DMS 273 treated with DMSO at 0.1 percent for 48 hours (cell line): ENCODE data around the gene MACROH2A1.
A peak's percentile ranks its signal among the peaks of the same experiment; 100 is the strongest.

Source experiments
- DNase-seq: peaks from one replicate; lab custom pipeline; 2025; lab: John Stamatoyannopoulos, UW

Gene MACROH2A1

DNA sequence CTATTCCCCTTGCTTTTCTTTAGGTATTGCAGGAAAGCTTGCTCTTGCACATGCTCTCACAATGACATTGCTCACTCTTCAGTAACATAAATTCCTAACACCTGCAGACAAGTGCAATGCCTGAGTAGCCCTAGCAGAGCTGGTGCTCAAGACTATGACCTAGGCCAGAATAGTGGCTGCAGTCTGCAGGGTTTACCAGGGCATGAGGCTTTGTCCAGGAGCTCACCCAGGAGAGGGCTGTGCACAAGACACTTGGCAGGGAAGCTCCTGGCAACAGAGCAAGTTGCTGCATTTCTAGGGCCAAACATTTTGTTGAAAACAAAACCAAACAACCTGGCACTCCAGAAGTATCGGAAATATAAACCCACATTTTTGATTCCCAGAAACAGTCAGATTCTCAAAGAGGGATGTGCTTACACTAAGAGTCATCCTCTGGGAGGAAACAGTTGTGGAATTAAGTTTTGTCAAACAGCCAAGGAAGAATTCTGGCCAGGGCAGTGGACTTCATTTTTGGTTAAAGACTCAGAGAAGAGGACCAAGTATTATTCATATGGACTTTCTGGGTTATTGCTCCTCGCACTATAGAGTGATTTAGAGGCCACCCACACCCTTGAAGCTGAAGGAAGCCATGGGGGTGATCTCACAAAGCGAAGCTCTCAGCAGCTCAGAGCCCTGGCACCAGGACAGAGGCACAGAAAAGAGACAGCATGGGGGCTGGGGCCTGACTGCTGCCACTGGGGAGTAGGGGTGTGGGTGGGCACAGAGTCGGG is 44.9 kb downstream of the MACROH2A1 start:
- no peak for DNase-seq

DNA sequence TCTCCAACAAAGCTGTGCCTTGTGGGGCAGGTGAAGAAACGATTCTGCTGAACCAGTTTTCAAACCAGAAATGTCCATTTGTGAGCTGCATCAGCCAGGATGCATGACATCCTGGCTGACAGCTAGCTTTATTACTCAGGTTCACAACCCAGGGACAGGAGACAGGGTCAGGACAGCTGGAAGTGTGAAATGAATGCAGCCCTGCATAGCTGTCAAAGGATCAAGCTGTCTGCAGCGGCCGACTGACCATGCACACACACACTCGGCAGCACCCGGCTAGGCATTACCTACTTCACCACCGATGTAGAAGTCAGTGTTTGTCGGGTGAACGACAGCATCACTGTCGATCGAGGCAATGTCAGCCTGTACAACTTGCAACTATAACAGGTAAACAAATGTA is 48.5 kb downstream of the MACROH2A1 start:
- no peak for DNase-seq

DNA sequence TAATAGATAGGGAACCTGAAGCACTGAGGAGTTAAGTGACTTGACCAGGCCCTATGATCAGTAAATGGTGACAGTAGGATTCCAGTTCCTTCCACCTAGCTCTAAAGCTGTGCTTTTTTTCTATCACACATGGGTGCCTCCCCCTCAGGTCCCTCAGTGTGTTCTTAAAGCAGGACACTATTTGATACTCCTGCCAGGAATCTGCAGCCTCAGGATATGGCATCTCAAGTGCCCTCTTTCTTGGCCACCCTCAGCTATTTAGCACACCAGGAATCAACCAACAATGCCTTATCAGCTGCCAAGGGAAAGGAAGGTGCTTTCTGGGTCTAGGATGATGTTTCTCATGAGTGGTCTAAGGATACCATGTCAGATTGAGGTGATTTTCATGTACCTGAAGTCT is 49.1 kb downstream of the MACROH2A1 start:
- no peak for DNase-seq

DNA sequence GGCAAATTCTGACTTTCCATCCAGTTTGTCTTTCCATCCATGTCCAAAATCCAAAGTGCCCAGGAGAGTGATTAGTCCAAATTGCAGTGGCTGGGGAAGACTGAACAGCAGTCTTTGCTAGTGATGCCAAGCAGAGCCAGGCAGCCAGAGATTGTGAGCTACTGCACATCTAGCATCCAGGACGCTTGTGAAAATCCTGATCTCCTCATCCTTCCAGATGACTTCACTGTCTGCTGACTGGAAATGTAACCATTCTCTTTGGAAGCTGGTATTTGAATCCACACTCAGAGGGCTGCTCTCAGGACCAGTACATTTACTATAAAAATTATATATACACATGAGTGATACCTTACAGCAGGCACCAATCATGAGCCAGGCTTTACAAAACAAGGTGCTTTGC is 49.6 kb downstream of the MACROH2A1 start:
- DNase-seq = no peak

DNA sequence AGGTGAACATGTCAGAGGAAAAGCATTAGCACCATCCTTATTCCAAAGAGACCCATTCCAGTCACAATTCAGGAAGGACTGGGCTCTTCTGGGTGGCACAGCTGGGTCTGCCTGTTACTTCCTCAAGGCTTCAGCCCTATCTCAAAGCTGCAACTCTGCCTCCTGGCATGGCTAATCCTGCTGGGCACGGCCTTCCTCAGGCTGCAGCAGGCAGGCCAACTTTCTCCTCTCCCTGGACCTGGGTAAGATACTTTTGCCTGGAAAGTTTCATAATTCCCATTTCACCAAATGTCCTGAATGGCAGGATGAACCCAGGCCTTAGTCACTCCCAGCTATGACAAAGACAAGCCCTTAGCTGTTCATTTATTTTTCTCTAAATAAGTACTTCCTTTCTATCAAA is 50.1 kb downstream of the MACROH2A1 start:
- no peak for DNase-seq

DNA sequence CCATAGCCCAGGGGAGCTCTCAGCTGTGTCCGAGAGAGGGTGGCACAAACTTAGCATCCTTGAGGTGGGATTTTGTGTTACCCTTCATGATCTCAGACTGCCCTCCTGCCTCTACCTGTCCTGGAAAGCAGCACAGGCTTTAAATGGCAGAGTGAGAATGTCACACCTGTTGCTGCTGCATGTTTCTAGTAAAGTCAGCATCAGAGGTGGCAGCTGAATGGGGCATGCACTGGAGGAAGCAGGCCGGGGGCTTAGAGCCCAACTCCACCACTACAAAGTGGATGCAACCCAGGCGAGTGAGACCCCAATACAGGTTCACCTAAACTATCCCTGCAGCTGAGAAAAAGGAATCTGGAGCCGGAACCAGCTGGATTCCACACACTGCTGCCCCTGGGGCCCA is 51.6 kb downstream of the MACROH2A1 start:
- DNase-seq = no peak

DNA sequence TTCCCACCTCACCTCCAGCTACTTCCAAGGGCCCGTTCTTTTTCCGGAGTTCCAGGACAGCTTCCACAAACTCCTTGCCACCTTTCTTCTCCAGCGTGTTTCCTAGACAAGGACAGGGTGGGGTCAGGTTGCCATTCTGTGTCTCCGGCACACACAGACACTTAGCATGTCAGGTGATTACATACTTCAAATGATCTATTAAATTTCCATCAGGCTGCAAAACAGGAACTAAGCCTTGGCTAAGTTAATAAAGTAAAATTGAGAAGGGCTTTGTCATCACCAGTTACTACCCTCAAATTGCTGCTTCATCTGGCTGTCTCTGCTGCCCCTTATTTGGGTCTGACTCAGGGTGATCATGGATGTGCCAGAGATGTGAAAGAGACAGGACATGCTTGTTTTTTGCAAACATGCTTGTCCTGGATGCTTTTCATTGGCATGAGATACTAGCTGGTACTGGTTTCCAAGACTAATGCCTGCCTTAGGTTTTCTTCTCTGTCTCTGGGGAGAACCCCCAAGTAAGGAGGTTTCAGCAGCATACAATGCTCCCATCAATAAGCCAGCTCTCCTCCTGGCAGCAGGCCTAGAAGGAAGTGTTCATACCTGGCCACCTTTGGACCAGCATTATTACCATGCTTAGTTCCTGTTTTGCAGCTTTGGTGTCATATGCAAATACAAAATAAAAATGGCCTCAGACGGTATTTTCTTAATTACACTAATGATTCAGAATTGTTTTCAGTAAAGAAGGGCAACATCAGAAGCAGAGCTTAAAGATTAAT is 52.9 kb downstream of the MACROH2A1 start:
- DNase-seq = no peak

DNA sequence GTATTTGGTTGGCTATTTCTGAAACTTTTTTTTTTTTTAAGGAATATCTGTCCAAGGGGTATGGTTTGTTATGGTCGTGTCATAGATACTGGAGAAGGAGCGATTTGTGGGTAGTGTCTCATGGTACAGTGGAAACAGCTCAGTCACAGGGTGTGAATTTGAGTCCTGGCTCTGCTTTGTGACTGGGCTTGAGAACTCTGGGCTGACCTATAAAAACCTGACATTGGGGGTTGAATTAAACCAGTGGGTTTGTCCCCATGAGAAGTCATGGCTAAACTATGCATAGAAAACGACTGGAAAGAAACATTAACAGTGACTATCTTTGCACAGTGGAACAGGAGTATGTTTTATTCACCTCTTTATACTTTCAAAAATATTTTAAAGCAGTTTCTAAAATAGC is 54.7 kb downstream of the MACROH2A1 start:
- DNase-seq = no peak

DNA sequence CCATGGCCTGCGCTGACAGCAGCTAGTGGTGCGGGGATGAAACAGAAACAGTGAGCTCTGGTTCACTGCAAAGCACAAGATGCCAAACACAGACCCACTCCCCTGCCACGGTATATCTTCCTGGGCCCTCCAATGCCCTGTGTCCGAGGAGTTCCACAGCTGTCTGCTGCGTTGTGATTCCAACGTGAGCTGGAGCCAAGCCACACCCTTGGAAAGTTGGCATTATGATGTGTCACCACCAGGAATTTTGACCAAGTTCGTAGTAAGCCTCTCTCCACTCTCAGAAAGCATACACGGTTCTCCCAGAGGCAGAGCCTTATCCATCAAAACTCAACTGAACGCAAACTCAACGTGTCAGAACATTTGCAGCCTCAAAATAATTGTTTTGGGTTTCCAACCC is 55.6 kb downstream of the MACROH2A1 start:
- no peak for DNase-seq

DNA sequence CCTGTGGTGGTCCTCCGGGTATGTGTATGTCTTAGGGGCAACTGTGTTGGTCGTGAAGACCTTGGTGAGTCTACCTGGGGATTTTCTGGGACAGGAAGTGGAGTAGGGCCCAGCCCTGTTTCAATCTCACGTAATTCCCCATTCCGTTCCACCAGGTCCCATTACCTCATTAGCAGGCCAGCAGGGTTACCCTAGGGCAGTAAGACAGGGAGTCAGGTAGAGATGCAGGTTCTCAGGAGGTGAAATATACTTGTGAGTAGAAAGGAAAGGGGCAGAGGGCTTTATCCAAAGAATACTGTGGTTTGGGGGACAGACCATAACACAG is 56.5 kb downstream of the MACROH2A1 start:
- no peak for DNase-seq

DNA sequence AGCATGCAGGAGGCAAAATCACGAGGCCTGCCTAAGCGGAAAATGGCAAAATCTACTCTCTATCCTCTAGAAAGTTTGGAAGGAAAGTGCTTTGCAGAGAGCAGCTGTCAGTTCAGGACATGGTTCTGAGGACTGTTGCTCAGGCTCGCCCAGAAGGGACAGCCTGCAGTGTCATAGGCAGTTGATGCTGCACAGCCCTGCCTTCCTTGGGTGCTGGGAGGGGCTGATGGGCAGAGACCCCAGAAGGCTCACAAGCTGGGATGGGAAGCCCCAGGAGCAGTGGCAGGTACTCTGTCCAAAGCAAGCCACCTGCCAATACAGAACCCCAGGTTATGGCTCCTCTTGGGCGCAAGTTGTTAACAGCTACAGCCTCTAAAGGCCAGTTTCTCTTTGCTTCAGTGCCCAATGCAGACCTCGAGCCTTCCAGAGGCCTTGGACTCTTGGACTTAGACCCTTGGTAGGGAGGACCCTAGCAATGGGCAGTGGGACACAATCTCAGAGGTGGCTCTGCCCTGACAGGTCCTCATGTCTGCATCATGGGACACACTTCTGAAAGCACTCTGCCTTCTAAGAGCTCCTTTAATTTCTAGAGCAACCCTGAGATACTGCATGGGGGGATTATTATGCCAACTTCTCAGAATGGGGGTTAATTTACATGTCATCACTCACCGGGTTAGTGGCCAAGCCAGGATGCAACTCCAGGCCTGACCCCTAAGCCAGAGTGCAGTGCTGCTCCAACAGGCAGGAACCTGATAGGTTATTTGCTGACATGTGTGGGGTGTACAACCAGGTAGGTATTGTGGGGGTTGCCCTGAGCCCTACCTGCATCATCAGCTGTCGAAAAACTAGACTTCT is 57.1 kb downstream of the MACROH2A1 start:
- no peak for DNase-seq

DNA sequence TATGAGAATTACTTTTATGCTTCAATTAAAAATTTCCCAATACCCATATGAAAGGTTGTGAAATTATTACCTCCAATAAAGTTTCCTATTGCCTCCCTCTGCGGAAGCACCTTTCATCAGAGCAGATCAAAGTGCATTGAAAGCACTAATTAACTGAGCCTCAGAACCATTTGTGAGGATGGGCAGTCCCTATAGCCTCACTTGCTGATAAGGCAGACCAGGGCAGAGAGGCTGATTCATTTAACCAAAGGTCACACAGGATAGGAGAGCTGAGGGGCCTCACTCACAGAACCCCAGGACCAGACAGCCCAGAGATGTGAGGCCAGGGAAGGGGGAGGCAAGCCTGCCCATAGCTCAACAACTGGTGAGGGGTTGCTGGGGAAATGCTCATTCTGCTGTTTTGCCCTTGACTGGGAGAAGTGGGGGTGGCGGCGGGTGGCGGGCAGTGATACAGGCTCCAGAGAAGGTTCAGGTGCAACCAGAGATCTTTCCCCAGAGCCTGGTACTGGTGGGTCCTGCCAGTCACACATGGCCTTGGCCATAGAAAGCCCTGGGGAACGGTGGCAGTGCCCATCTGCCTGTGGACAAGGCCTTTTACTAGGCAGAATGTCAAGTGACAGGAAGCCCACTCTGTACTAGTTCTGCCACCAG is 57.9 kb downstream of the MACROH2A1 start:
- no peak for DNase-seq

DNA sequence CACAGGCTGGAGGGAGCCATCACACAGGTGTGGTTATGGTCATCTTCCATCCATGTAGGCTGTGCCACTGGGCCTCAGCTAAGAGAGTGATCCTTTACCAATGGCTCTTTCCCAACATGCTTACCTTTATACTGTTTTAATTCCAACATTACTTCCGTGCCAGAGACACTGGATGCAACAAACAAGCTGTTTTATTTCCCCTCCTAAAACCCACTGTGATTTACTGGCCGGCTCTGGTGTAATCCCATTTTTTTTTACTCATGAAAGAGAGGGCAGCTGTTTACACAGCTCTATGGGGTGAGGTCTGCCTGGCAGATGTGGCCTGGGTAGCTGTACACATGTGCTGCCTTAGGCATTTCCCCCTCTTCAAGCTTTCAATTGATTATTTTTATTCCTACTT is 58.5 kb downstream of the MACROH2A1 start:
- DNase-seq = no peak

DNA sequence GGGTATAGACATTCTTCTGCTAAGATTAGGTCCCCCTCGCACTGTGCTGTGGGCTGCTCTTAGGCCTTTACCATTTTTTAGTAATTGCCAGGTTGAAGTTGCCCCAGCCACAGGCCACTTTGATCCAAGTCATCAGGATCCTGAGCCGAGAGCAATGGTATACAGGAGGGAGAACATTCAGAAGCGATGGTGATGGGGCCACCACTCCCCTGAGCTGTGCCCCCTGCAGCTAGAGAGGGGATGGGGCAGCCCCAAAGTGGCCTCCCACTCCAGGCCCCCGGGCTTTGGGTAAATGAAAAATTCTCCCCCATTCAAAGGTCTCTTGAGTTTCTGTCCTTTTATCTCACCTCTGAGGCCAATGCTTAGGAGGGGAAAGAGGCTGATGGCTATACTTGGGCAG is 59.4 kb downstream of the MACROH2A1 start:
- no peak for DNase-seq

DNA sequence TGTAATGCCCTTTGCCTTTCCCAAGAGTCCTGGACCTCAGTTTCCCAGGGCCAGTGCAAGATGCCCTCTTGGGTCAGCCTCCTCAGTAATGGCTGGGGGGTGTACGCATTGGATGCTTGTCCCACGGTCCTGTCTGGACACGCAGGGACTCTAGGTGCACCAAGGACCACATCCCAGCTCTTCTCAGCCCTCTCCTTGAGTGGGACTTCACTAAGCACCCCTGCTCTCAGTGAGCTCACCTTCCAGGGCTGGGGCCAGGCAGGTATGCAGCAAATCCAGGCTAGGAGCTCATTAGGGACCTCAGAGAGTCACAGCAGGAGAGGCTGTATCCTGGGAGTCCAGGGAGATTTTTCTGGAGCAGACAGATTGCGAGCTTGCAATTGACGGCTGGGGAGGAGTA is 59.8 kb downstream of the MACROH2A1 start:
- DNase-seq = no peak

DNA sequence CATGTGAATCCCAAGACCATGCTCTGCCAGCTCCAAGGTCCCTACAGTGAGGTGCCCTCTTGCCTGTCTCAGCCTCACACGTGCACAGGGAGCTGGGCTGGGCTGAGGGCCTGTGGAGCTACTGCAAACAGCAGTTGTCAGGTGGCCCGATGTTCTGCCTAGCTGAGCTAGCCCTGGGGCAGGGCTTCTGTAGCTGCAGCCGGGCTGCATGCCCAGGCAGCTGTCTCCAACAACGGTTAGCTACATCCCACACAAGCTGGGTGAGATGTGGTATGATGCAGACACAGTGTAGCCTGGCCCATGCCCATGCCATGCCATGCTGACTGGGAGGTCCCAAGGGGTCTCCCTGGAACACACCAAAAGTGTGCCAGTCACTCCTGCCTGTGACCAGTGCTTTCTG is 62.0 kb downstream of the MACROH2A1 start:
- no peak for DNase-seq

DNA sequence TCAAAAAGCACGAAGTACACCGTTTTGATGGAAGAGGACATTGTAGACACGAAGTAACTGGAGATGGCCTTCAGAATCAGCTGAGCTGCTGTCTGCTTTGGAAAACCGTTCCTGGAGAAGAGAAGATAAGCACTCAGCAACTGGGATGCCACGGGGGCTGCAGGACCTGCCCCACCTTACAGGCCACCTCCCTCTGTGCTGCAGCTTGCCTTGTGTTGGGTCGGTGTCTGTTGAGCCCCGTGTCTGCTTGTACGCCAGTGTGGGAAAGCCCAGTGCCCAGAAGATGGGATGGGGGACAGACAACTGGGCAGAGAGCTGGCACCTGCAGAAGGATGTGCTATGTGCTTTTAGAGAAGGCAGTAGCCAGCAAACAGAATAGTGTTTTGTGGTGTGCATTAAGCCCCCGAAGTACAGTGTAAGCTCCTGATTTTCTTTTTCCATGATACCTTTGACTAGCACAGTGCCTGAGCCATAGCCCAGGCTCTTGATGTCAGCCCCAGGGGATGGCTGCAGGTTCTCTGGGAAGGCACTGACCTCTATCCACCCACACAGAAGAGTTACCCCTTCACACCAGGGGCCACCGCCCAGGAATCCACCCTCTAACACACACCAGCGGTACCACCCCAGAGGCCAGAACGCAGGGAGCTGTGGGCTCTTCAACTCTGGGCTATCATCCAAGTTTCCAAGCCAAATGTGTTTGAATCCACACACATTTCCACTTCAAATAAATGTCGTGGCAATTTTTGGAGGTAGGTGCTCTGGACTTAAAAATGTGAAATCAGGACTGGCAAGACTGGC is 63.8 kb downstream of the MACROH2A1 start:
- DNase-seq = no peak

DNA sequence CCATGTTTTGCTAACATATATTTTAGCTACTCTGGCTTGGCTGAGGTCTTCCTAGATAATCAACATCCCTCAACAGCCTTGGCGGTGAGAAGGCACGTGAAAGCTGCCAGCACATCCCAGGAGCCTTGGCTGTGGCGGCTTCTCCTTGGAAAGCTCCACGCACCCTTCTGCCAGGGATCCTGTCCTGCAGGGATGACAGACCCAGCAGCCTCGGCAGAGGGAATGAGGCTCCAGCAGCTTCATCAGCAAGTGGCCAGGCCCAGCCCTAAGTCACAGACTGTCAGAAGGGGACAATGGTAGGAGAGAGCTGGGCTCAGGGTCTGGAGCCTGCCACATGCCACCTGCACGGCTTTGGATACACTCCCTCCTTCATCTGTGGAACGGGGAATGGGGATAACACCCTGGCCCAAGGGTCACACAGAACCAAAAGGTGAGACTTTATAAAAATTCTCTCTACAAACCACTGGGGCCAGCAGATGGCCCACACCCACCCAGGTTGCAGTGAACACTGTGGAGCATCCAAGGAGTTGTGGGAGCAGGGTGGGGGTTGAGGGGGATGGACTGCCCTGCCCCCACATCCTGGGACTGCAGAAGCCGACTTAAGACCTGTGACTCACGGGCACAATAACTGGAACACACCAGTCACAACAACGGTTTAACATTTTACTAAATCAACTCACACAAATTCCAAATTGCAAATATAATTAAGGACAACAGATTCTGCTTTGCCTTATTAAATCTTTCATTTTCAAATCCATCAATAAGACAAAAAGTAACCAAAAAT is 65.1 kb downstream of the MACROH2A1 start:
- no peak for DNase-seq

DNA sequence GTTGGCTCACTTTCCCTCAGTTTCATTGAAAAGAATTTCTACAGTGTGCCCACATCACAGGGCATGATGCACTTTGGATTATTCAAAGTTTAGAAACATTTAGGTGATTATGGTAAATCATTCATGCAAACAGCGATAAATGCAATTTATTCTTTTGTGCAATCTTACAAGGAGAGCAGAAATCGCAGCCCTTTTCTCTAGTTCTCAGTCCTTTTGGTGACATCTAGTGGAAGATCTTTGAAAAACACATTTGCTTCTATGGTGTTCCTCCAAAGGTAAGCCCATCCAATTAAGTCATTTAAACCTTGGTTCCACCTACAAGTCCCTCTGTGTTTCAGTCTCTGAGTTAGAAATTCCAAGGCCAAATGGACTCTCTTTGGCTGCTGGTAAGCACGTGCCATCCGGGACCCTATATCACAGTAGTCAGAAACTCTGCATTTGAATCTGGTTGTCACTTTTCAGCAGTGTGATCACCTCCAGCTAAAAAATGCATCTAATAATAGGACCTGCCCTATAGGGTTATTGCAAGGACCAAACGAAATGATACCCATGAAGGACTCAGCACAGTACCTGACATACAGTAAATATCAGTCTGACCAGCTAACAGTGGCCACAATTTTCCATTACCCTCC is 66.4 kb downstream of the MACROH2A1 start:
- DNase-seq = peak; percentile 55

DNA sequence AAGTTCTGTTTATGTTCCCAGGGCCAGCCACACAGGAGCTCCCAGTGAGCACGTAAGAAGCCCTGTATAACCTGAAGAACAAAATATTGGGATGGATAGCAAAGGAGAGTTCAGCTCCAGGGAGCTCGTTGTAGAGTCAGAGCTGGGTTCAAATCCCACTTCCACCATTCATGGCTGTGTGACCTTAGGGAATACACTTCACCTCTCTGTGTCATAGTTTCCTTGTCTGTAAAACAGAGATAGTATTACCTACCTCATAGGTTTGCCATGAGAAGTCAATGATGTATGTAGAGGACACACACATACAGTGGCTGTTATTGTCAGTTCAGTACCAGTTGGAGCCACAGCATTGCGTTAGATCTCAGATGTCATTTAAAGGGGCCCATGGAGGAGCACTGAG is 67.4 kb downstream of the MACROH2A1 start:
- DNase-seq = no peak
